PC-3 (cell line): Measurements from ENCODE around the gene KRTAP12-1.

Experiments
- CTCF ChIP-seq: fragments of 300-600 bp; sonication (generic); conservative IDR thresholded peaks from 2 replicates; pipeline ENCODE4 v1.5.1; 2017; ENCODE audit warnings: antibody characterized with exemption, low read depth, mild to moderate bottlenecking, low read length
- EZH2 ChIP-seq: fragments of 300-600 bp; sonication (generic); IDR thresholded peaks from one replicate; pipeline ENCODE4 v1.6.1; 2017; ENCODE audit warnings: antibody characterized with exemption, mild to moderate bottlenecking, low read length; ENCODE audit not compliant: unreplicated experiment

DNA sequence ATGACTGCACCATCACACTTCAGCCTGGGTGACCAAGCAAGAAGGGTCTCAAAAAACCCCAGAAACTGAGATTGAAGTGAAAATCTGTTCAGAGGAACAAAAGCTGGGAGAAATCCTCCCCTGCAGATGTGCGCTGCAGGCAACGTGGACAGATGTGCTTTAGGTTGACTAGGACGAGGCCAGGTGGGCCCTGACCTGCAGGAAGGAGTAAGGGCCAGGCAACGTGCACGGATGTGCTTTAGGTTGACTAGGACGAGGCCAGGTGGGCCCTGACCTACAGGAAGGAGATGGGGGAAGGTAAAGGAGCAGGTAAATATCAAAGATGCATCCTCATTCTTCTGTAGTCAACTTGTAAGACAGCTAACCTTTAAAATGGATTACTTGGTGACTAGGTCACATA is 2.5 kb upstream of the KRTAP12-1 start:
- TF ChIP-seq CTCF, result no peak
- TF ChIP-seq EZH2, result no peak
